GM18519 (cell line): Measurements from ENCODE around the gene REC8.
A peak's percentile ranks its signal among the peaks of the same experiment; 100 is the strongest.

Experiments
- ATAC-seq: cut with Tn5 transposase; IDR thresholded peaks from one replicate; pipeline ENCODE4 v1.9.1; 2021; ENCODE audit warnings: mild to moderate bottlenecking, moderate library complexity; ENCODE audit not compliant: unreplicated experiment, low FRiP score

The REC8 gene

GRCh38 chr14:24159777-24160498 is 11.9 kb upstream of the REC8 start:
- ATAC-seq, result no peak

DNA sequence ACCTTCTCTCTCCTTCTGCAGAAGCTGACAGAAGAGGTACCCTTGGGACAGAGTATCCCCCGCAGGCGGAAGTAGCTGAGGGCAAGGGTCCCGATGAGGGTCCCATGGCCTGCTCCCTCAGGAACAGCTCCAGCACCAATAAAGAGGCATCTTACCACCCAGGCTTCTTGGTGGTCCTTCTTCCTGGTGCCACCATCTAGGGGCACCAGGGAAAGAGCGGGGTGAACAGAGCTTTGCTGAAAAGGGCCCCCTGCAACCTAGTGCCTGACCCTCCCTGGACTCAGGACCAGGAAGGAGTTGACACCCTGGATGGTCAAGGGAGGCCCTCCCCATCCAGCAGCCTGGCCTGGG is 11.4 kb upstream of the REC8 start:
- ATAC-seq, result no peak

GRCh38 chr14:24160850-24161804 is 10.8 kb upstream of the REC8 start, which contains the start of gene IRF9:
IRF9 (plus strand) TSS chr14:24161265; CDS start chr14:24162145, 880 bp downstream.
- ATAC-seq, result peak; percentile 58

DNA sequence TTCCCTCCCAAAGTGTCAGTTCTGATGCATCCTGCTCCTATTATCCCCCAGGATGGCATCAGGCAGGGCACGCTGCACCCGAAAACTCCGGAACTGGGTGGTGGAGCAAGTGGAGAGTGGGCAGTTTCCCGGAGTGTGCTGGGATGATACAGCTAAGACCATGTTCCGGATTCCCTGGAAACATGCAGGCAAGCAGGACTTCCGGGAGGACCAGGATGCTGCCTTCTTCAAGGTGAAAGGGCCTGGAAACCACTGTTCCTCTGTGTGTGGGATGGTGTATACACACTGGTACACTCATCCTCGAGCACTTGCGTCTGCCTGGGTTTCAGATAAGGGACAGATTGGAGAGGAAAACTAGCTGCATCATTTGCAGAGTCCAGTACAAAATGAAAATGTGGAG is 9.8 kb upstream of the REC8 start:
- no peak for ATAC-seq

DNA sequence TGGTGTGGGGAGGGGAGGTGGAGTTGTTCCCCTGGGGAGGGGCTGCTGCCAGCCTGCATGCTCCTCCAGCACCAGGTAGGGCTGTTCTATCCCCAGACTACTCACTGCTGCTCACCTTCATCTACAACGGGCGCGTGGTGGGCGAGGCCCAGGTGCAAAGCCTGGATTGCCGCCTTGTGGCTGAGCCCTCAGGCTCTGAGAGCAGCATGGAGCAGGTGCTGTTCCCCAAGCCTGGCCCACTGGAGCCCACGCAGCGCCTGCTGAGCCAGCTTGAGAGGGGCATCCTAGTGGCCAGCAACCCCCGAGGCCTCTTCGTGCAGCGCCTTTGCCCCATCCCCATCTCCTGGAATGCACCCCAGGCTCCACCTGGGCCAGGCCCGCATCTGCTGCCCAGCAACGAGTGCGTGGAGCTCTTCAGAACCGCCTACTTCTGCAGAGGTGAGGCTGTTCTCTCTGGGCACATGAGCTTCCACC is 7.3 kb upstream of the REC8 start:
- ATAC-seq, result no peak

GRCh38 chr14:24165785-24166184 is 6.1 kb upstream of the REC8 start:
- ATAC-seq, result no peak

- no peak for ATAC-seq
Measured at GRCh38 chr14:24167469-24168114, 4.3 kb upstream of the REC8 start.

GRCh38 chr14:24172261-24172860 is 481 bp downstream of the REC8 start:
- no peak for ATAC-seq

- no peak for ATAC-seq
Measured at GRCh38 chr14:24172871-24173281, 996 bp downstream of the REC8 start.

GRCh38 chr14:24176599-24176998 is 4.7 kb downstream of the REC8 start:
- no peak for ATAC-seq

GRCh38 chr14:24177041-24177825 is 5.4 kb downstream of the REC8 start:
- no peak for ATAC-seq

DNA sequence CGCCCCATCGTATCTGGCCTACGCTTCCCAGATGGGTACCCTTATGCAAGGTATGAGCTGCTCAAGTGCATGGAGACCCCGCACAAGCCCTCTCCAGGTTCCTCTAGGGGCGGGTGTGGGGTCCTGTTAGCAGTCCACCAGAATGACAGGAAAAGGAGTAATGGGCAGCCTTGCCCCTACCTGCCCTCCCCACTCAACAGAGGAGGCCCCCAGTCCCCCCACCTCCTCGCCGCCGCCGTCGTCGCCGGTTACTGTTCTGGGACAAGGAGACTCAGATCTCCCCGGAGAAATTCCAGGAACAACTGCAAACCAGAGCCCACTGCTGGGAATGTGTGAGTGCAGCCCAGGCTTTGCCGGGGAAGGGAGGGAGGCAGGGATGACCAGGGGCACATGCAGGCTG is 6.0 kb downstream of the REC8 start:
- no peak for ATAC-seq

- ATAC-seq, result no peak
Measured at GRCh38 chr14:24178399-24179178, 6.7 kb downstream of the REC8 start.

GRCh38 chr14:24179294-24179960 is 7.5 kb downstream of the REC8 start:
- no peak for ATAC-seq

GRCh38 chr14:24179961-24180796 is 8.3 kb downstream of the REC8 start:
- ATAC-seq, result no peak

- no peak for ATAC-seq
Measured at GRCh38 chr14:24181371-24182077, 9.6 kb downstream of the REC8 start.
